ENCODE measurements around the gene C17orf113. TPM values are rescaled to one million over a fixed set of nuclear protein-coding genes. Genes with fewer than 3 reads are reported as not detected.

Gene C17orf113
- total RNA-seq, 1 donor from 2014 or later, result 0.77 TPM

- Mint-ChIP-seq H3K27ac (ENCODE audit: unreplicated experiment) (no peak overlapping the region), H3K4me1 (ENCODE audit: low read depth) (peaks cover 9% of the 10 kb centered on the region), H3K27me3 (ENCODE audit: low read depth) (peaks cover 26% of the 10 kb centered on the region), H3K36me3 (ENCODE audit: low read depth) (no peaks in the 10 kb centered on the region), H3K4me3 (ENCODE audit: unreplicated experiment) (peak overlapping the region; percentile 69), H3K9me3 (ENCODE audit: low read depth) (no peaks in the 10 kb centered on the region)
- TF ChIP-seq CTCF (IDR thresholded peaks at IDR 0.05), result no peak
- no peak for DNase-seq (ENCODE audit: low spot score)
These were observed 606 bp upstream of the C17orf113 start for GRCh38 chr17:42051013-42051400.

- no peak overlapping the region for H3K27ac Mint-ChIP-seq (ENCODE audit: unreplicated experiment)
These were observed 488 bp downstream of the C17orf113 start for GRCh38 chr17:42049834-42050392.

GRCh38 chr17:42047343-42047742, 3.1 kb downstream of the C17orf113 start:
- Mint-ChIP-seq H3K36me3 (ENCODE audit: low read depth) (no peaks in the 10 kb centered on the region), H3K4me1 (ENCODE audit: low read depth) (peaks cover 9% of the 10 kb centered on the region), H3K4me3 (ENCODE audit: unreplicated experiment) (no peak overlapping the region), H3K9me3 (ENCODE audit: low read depth) (no peaks in the 10 kb centered on the region), H3K27ac (ENCODE audit: unreplicated experiment) (no peak overlapping the region), H3K27me3 (ENCODE audit: low read depth) (peaks cover 3% of the 10 kb centered on the region)
- DNase-seq (ENCODE audit: low spot score), result no peak
- no peak for TF ChIP-seq CTCF (IDR thresholded peaks at IDR 0.05)

More at GRCh38 chr17:42049834-42050392, 488 bp downstream of the C17orf113 start:
- TF ChIP-seq CTCF (IDR thresholded peaks at IDR 0.05), result no peak
- DNase-seq (ENCODE audit: low spot score), result no peak
- Mint-ChIP-seq H3K36me3 (ENCODE audit: low read depth) (no peaks in the 10 kb centered on the region), H3K4me3 (ENCODE audit: unreplicated experiment) (peak overlapping the region; percentile 68), H3K27me3 (ENCODE audit: low read depth) (peaks cover 21% of the 10 kb centered on the region), H3K4me1 (ENCODE audit: low read depth) (peaks cover 9% of the 10 kb centered on the region), H3K9me3 (ENCODE audit: low read depth) (no peaks in the 10 kb centered on the region)

- H3K27me3 Mint-ChIP-seq (ENCODE audit: low read depth), result peaks cover under 1% of the 10 kb centered on the region
- H3K4me1 Mint-ChIP-seq (ENCODE audit: low read depth), result peaks cover 4% of the 10 kb centered on the region
- TF ChIP-seq CTCF (IDR thresholded peaks at IDR 0.05), result no peak
- no peaks in the 10 kb centered on the region for H3K9me3 Mint-ChIP-seq (ENCODE audit: low read depth)
- H3K27ac Mint-ChIP-seq (ENCODE audit: unreplicated experiment), result no peak overlapping the region
- no peak for DNase-seq (ENCODE audit: low spot score)
- H3K4me3 Mint-ChIP-seq (ENCODE audit: unreplicated experiment), result no peak overlapping the region
- no peaks in the 10 kb centered on the region for H3K36me3 Mint-ChIP-seq (ENCODE audit: low read depth)
These were observed 4.7 kb downstream of the C17orf113 start for GRCh38 chr17:42045719-42046118.

GRCh38 chr17:42042598-42043319, 7.6 kb downstream of the C17orf113 start:
- H3K9me3 Mint-ChIP-seq (ENCODE audit: low read depth), result no peaks in the 10 kb centered on the region
- DNase-seq (ENCODE audit: low spot score), result no peak
- no peak overlapping the region for H3K4me3 Mint-ChIP-seq (ENCODE audit: unreplicated experiment)
- TF ChIP-seq CTCF (IDR thresholded peaks at IDR 0.05), result no peak
- no peaks in the 10 kb centered on the region for H3K4me1 Mint-ChIP-seq (ENCODE audit: low read depth)
- H3K36me3 Mint-ChIP-seq (ENCODE audit: low read depth), result no peaks in the 10 kb centered on the region
- no peaks in the 10 kb centered on the region for H3K27me3 Mint-ChIP-seq (ENCODE audit: low read depth)
- H3K27ac Mint-ChIP-seq (ENCODE audit: unreplicated experiment), result no peak overlapping the region

Measured in chondrocyte (in vitro differentiated cells).